HFF-Myc (cell line): ENCODE measurements around the gene BRF1.

ENCODE experiments used
- DNase-seq: peaks from one replicate; pipeline ENCODE4 v3.0.0-alpha.2; 2011; ENCODE audit warnings: low read depth; ENCODE audit errors: extremely low read depth
- H3K4me3 ChIP-seq: replicated peaks from 2 replicates; pipeline ENCODE4 v1.5.1; 2011; ENCODE audit warnings: low read depth, mild to moderate bottlenecking, control low read depth, low read length
- CTCF ChIP-seq: IDR thresholded peaks from 2 replicates; pipeline ENCODE4 v1.5.1; 2012; ENCODE audit warnings: mild to moderate bottlenecking, low read depth, low read length, control low read depth; ENCODE audit errors: missing control alignments

The BRF1 gene

GRCh38 chr14:105210266-105211025 is 90.4 kb downstream of the BRF1 start:
- DNase-seq, result no peak
- no peak for TF ChIP-seq CTCF

GRCh38 chr14:105209646-105210045 is 91.2 kb downstream of the BRF1 start:
- H3K4me3 ChIP-seq, result no peak overlapping the region
- no peak for DNase-seq
- TF ChIP-seq CTCF, result no peak

More at GRCh38 chr14:105210266-105211025, 90.4 kb downstream of the BRF1 start:
- H3K4me3 ChIP-seq, result no peak overlapping the region

- no peak for TF ChIP-seq CTCF
These were observed 91.7 kb downstream of the BRF1 start for GRCh38 chr14:105209091-105209490.

GRCh38 chr14:105208738-105209075 is 92.1 kb downstream of the BRF1 start:
- H3K4me3 ChIP-seq, result no peak overlapping the region
- no peak for DNase-seq
- TF ChIP-seq CTCF, result no peak

More at GRCh38 chr14:105209091-105209490, 91.7 kb downstream of the BRF1 start:
- no peak overlapping the region for H3K4me3 ChIP-seq
- DNase-seq, result no peak

- DNase-seq, result no peak
- no peak overlapping the region for H3K4me3 ChIP-seq
- TF ChIP-seq CTCF, result no peak
These were observed 92.6 kb downstream of the BRF1 start for GRCh38 chr14:105207996-105208737.

- TF ChIP-seq CTCF, result no peak
These were observed 93.3 kb downstream of the BRF1 start for GRCh38 chr14:105207460-105207901.

More at GRCh38 chr14:105207460-105207901, 93.3 kb downstream of the BRF1 start:
- DNase-seq, result no peak
- no peak overlapping the region for H3K4me3 ChIP-seq
